ENCODE measurements around the gene MTHFR. TPM values are rescaled to one million over a fixed set of nuclear protein-coding genes. Genes with fewer than 3 reads are reported as not detected.

Gene MTHFR
- total and polyA plus RNA-seq, 4 donors: 5.5 to 29.0 (median 18.3) TPM

DNA sequence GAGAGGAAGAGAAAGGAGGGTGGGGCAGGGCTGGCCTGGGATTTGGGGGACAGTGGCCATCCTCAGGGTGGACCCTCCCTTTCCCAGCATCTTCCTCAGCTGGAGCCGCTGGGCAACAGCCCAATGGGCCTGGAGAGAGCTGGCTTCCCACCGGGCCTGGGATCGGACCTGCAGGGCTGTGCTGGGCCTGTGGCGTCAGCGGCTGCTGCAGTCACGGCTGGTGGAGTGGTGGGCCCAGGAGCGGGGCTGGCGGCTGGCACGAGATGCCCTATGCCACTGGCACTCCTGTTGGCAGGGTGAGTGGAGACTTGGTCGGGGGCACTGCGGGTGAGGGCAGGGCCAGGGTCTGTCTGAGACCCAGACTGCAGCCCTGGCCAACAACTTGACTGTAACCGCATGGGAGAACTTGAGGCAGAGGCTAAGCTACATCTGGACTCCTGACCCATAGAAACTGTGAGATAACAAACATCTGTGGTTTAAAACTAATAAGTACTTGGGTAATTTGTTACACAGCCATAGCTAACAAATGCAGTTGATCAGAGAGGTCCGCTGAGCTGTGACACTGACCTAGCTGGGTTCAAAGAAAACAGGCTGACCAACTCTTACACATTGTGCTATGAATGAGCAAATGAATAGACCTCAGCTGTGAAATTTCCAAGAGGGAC is 25.9 kb downstream of the MTHFR start:
- Histone ChIP-seq H3K9me3 (ENCODE audit: control insufficient read depth in 4 of 4, low read length in 3 of 4) (no peaks in the 10 kb centered on the region), H3K9ac (ENCODE audit: low read depth in 1 of 2, low read length in 2 of 2) (no peak overlapping the region), H3K4me3 (ENCODE audit: low read depth in 1 of 3, low read length in 3 of 3) (no peak overlapping the region), H3K36me3 (ENCODE audit: control insufficient read depth in 4 of 4, insufficient read depth in 3 of 4, low read depth in 1 of 4, low read length in 3 of 4) (no peaks in the 10 kb centered on the region), H3K27ac (ENCODE audit: low read depth in 1 of 2, low read length in 2 of 2) (no peak overlapping the region), H3K27me3 (ENCODE audit: control insufficient read depth in 4 of 4, insufficient read depth in 4 of 4, low read length in 3 of 4) (no peaks in the 10 kb centered on the region), H3K4me1 (ENCODE audit: control insufficient read depth in 4 of 4, insufficient read depth in 4 of 4, low read length in 3 of 4) (peaks cover 0 to 26% (median 11%) of the 10 kb centered on the region in 4 donors)
- DNase-seq (ENCODE audit: low spot score): no peak
- 88% methylated on average over 13 of the region's 13 CpGs for WGBS
- TF ChIP-seq NR2F2 (IDR thresholded peaks at IDR 0.05) (no peak), SP1 (IDR thresholded peaks at IDR 0.05) (no peak)

DNA sequence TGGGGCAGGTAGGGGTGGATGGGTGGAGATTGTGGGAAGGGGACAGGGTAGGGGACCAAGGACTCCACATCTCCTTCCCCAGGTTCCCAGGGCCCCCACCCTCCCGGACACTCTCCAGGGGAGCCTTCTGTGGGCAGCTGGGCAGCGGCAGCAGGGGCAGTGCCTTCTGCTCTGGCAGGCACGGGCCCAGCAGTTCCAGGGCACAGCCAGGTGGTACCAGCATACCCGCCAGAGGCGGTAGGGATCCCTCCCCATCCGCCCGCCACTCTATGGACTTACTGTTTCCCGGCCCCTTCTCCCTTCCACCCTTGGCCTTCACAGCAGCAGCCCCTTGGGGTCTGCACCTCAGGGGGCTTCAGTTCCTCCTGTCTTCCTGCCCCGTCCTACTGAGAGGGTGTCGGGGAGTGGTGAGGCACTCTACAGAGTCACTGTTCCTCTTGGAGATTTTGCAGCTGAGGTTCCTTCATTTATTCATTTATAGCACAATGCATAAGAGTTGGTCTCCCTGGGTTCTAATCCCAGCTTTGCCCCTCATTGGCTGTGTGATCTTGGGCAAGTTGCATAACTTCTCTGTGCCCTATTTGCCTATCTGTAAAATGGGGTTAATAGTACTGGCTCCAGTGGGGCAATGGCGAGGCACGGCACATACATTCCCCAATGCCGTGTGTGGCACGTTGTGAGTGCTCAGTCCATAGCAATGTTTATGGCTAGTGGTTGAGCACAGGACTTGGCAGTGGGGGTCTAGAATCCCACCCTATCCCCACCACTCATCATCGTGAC is 26.7 kb downstream of the MTHFR start:
- TF ChIP-seq RAD21 (IDR thresholded peaks at IDR 0.05): no peak
- TF ChIP-seq, protein P1, sequence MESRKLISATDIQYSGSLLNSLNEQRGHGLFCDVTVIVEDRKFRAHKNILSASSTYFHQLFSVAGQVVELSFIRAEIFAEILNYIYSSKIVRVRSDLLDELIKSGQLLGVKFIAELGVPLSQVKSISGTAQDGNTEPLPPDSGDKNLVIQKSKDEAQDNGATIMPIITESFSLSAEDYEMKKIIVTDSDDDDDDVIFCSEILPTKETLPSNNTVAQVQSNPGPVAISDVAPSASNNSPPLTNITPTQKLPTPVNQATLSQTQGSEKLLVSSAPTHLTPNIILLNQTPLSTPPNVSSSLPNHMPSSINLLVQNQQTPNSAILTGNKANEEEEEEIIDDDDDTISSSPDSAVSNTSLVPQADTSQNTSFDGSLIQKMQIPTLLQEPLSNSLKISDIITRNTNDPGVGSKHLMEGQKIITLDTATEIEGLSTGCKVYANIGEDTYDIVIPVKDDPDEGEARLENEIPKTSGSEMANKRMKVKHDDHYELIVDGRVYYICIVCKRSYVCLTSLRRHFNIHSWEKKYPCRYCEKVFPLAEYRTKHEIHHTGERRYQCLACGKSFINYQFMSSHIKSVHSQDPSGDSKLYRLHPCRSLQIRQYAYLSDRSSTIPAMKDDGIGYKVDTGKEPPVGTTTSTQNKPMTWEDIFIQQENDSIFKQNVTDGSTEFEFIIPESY (IDR thresholded peaks at IDR 0.05): no peak
- TF ChIP-seq RXRA (IDR thresholded peaks at IDR 0.05): no peak
- no peak for TF ChIP-seq NR2F2 (IDR thresholded peaks at IDR 0.05)
- no peak for TF ChIP-seq FOXA1 (IDR thresholded peaks at IDR 0.05)
- TF ChIP-seq, protein P2, sequence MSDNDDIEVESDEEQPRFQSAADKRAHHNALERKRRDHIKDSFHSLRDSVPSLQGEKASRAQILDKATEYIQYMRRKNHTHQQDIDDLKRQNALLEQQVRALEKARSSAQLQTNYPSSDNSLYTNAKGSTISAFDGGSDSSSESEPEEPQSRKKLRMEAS (IDR thresholded peaks at IDR 0.05): no peak
- TF ChIP-seq, protein P3, sequence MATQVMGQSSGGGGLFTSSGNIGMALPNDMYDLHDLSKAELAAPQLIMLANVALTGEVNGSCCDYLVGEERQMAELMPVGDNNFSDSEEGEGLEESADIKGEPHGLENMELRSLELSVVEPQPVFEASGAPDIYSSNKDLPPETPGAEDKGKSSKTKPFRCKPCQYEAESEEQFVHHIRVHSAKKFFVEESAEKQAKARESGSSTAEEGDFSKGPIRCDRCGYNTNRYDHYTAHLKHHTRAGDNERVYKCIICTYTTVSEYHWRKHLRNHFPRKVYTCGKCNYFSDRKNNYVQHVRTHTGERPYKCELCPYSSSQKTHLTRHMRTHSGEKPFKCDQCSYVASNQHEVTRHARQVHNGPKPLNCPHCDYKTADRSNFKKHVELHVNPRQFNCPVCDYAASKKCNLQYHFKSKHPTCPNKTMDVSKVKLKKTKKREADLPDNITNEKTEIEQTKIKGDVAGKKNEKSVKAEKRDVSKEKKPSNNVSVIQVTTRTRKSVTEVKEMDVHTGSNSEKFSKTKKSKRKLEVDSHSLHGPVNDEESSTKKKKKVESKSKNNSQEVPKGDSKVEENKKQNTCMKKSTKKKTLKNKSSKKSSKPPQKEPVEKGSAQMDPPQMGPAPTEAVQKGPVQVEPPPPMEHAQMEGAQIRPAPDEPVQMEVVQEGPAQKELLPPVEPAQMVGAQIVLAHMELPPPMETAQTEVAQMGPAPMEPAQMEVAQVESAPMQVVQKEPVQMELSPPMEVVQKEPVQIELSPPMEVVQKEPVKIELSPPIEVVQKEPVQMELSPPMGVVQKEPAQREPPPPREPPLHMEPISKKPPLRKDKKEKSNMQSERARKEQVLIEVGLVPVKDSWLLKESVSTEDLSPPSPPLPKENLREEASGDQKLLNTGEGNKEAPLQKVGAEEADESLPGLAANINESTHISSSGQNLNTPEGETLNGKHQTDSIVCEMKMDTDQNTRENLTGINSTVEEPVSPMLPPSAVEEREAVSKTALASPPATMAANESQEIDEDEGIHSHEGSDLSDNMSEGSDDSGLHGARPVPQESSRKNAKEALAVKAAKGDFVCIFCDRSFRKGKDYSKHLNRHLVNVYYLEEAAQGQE (IDR thresholded peaks at IDR 0.05): no peak
- TF ChIP-seq HNF4A (conservative IDR thresholded peaks at IDR 0.05): no peak
- TF ChIP-seq EGR1 (IDR thresholded peaks at IDR 0.05; ENCODE audit: low read depth in 2 of 2): no peak
- TF ChIP-seq TAF1 (conservative IDR thresholded peaks at IDR 0.05): no peak
- TF ChIP-seq HNF4G (IDR thresholded peaks at IDR 0.05): no peak
- no peak for TF ChIP-seq JUND (IDR thresholded peaks at IDR 0.05)
- TF ChIP-seq GABPA (IDR thresholded peaks at IDR 0.05 in 1 of 2, conservative IDR thresholded peaks at IDR 0.05 in 1 of 2): no peak
- no peak for TF ChIP-seq FOXA2 (IDR thresholded peaks at IDR 0.05)
- TF ChIP-seq, protein P4, sequence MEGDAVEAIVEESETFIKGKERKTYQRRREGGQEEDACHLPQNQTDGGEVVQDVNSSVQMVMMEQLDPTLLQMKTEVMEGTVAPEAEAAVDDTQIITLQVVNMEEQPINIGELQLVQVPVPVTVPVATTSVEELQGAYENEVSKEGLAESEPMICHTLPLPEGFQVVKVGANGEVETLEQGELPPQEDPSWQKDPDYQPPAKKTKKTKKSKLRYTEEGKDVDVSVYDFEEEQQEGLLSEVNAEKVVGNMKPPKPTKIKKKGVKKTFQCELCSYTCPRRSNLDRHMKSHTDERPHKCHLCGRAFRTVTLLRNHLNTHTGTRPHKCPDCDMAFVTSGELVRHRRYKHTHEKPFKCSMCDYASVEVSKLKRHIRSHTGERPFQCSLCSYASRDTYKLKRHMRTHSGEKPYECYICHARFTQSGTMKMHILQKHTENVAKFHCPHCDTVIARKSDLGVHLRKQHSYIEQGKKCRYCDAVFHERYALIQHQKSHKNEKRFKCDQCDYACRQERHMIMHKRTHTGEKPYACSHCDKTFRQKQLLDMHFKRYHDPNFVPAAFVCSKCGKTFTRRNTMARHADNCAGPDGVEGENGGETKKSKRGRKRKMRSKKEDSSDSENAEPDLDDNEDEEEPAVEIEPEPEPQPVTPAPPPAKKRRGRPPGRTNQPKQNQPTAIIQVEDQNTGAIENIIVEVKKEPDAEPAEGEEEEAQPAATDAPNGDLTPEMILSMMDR (IDR thresholded peaks at IDR 0.05; ENCODE audit: low read depth, low read length, missing input control): no peak
- TF ChIP-seq, protein P5, sequence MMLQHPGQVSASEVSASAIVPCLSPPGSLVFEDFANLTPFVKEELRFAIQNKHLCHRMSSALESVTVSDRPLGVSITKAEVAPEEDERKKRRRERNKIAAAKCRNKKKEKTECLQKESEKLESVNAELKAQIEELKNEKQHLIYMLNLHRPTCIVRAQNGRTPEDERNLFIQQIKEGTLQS (IDR thresholded peaks at IDR 0.05): no peak
- TF ChIP-seq YY1 (IDR thresholded peaks at IDR 0.05): no peak
- no peak for TF ChIP-seq SP1 (IDR thresholded peaks at IDR 0.05)
- WGBS: 97% methylated on average over 15 of the region's 15 CpGs
- H3K9me3 ChIP-seq (ENCODE audit: control insufficient read depth in 4 of 4, low read length in 3 of 4): no peaks in the 10 kb centered on the region
- H3K4me3 ChIP-seq (ENCODE audit: low read depth in 1 of 3, low read length in 3 of 3): no peak overlapping the region
- no peak overlapping the region for H3K9ac ChIP-seq (ENCODE audit: low read depth in 1 of 2, low read length in 2 of 2)
- no peaks in the 10 kb centered on the region for H3K27me3 ChIP-seq (ENCODE audit: control insufficient read depth in 4 of 4, insufficient read depth in 4 of 4, low read length in 3 of 4)
- H3K27ac ChIP-seq (ENCODE audit: low read depth in 1 of 2, low read length in 2 of 2): no peak overlapping the region
- peaks cover 0 to 19% (median 10%) of the 10 kb centered on the region in 4 donors for H3K4me1 ChIP-seq (ENCODE audit: control insufficient read depth in 4 of 4, insufficient read depth in 4 of 4, low read length in 3 of 4)
- no peaks in the 10 kb centered on the region for H3K36me3 ChIP-seq (ENCODE audit: control insufficient read depth in 4 of 4, insufficient read depth in 3 of 4, low read depth in 1 of 4, low read length in 3 of 4)
- no peak for DNase-seq (ENCODE audit: low spot score)

Data from liver (tissue), 9 donors.